Measurements from ENCODE around the gene EMILIN1.

DNA sequence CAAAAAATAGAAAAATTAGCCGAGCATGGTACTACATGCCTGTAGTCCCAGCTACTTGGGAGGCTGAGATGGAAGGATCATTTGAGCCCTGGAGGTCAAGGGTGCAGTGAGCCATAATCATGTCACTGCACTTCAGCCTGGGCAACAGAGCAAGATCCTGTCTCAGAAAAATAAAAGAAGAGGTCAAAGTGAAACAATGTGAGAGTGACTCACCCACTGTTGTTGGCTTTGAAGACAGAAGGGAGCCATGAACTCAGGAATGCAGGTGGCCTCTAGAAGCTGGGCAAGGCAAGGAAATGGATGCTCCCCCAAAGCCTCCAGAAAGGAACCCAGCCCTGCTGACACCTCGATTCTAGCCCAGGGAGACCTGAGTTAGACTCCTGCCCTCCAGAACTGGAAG lies 49.4 kb upstream of the EMILIN1 start:
- TF ChIP-seq, protein P1, sequence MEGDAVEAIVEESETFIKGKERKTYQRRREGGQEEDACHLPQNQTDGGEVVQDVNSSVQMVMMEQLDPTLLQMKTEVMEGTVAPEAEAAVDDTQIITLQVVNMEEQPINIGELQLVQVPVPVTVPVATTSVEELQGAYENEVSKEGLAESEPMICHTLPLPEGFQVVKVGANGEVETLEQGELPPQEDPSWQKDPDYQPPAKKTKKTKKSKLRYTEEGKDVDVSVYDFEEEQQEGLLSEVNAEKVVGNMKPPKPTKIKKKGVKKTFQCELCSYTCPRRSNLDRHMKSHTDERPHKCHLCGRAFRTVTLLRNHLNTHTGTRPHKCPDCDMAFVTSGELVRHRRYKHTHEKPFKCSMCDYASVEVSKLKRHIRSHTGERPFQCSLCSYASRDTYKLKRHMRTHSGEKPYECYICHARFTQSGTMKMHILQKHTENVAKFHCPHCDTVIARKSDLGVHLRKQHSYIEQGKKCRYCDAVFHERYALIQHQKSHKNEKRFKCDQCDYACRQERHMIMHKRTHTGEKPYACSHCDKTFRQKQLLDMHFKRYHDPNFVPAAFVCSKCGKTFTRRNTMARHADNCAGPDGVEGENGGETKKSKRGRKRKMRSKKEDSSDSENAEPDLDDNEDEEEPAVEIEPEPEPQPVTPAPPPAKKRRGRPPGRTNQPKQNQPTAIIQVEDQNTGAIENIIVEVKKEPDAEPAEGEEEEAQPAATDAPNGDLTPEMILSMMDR (conservative IDR thresholded peaks at IDR 0.05; ENCODE audit: low read depth, low read length): no peak
- TF ChIP-seq EZH2 (IDR thresholded peaks at IDR 0.05; ENCODE audit: borderline replicate concordance, low read depth, low read length, poor library complexity, severe bottlenecking): no peak
